GM10266 (cell line): Measurements from ENCODE around the gene FAH.

Experiments
- DNase-seq: peaks from one replicate; pipeline ENCODE4 v3.0.0; 2012; ENCODE audit errors: extremely low spot score
- CTCF ChIP-seq: IDR thresholded peaks from 2 replicates; pipeline ENCODE4 v1.5.1; 2012; ENCODE audit warnings: mild to moderate bottlenecking, low read depth; ENCODE audit not compliant: control insufficient read depth, insufficient read depth; ENCODE audit errors: missing control alignments

The FAH gene

GRCh38 chr15:80127911-80128310 lies 24.9 kb upstream of the FAH start:
- no peak for DNase-seq
- TF ChIP-seq CTCF: no peak

GRCh38 chr15:80132382-80132781 lies 20.4 kb upstream of the FAH start:
- no peak for DNase-seq
- no peak for TF ChIP-seq CTCF

GRCh38 chr15:80136854-80137253 lies 15.9 kb upstream of the FAH start:
- no peak for TF ChIP-seq CTCF

GRCh38 chr15:80138961-80139360 lies 13.8 kb upstream of the FAH start:
- DNase-seq: no peak
- TF ChIP-seq CTCF: no peak

More at GRCh38 chr15:80136854-80137253, 15.9 kb upstream of the FAH start:
- no peak for DNase-seq

- no peak for TF ChIP-seq CTCF
- no peak for DNase-seq
Observed at GRCh38 chr15:80140909-80141308, 11.9 kb upstream of the FAH start.

- no peak for TF ChIP-seq CTCF
- no peak for DNase-seq
Observed at GRCh38 chr15:80141916-80142598, 10.7 kb upstream of the FAH start.

GRCh38 chr15:80142646-80143045 lies 10.2 kb upstream of the FAH start:
- no peak for TF ChIP-seq CTCF
- DNase-seq: no peak
